Activated gamma-delta T cell treated with Interleukin-2 at 50 U/mL for 16 hours (primary cell): ENCODE data around the gene TRAF6.
A peak's percentile ranks its signal among the peaks of the same experiment; 100 is the strongest.
"Not testable (repeated sequence)": the region's sequence is repeated elsewhere in the genome, so short reads cannot be mapped to it uniquely, and the experiment has no call there.

ENCODE experiments used
- DNase-seq: peaks from one replicate; pipeline ENCODE4 v3.0.0-alpha.2; 2020

The TRAF6 gene, protein sequence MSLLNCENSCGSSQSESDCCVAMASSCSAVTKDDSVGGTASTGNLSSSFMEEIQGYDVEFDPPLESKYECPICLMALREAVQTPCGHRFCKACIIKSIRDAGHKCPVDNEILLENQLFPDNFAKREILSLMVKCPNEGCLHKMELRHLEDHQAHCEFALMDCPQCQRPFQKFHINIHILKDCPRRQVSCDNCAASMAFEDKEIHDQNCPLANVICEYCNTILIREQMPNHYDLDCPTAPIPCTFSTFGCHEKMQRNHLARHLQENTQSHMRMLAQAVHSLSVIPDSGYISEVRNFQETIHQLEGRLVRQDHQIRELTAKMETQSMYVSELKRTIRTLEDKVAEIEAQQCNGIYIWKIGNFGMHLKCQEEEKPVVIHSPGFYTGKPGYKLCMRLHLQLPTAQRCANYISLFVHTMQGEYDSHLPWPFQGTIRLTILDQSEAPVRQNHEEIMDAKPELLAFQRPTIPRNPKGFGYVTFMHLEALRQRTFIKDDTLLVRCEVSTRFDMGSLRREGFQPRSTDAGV

DNA sequence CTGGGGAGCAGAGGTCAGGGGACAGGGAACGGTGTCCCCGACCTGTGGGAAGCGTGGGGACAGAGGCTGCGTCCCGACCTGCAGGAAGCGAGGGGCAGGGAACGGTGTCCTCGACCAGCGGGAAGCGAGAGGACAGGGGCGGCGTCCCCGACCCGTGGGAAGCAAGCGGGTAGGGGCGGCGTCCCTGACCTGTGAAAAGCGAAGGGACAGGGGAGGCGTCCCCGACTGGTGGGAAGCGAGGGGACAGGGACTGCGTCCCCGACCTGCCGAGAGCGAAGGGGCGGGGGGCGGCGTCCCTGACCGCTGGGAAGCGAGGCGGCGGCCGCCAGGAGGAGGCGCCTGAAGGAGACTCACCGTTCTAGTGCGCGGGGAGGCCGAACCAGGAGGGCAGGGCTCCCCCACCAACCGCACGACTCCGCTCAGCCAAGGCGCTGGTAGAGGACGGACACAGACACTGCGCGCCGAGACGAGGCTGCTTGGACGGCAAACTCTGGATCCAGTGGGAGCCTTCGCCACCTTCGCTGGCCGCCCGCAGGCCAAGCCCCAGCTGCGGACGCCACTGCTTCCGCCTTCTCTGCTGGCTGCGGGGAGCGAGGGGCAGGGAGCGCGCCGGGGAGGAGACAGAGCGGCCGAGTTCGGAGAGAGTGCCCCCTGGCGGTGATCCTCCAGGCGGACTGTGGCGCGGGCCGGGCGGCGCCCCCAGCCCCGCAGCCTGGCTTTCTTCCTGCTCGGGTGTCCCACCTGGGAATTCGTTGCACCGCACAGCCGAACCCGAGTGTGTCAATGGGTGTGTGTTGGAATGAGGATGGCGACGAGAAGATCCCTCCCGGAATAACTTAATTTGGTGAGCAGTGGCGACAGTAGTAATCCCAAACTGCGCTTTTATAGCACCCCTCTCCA, at the start of gene TRAF6:
TRAF6 (minus strand) TSS at position 579 of the 900 bp plus-strand sequence. CDS start 8,757 bp downstream, outside the sequence.
- peak; percentile 90 for DNase-seq

DNA sequence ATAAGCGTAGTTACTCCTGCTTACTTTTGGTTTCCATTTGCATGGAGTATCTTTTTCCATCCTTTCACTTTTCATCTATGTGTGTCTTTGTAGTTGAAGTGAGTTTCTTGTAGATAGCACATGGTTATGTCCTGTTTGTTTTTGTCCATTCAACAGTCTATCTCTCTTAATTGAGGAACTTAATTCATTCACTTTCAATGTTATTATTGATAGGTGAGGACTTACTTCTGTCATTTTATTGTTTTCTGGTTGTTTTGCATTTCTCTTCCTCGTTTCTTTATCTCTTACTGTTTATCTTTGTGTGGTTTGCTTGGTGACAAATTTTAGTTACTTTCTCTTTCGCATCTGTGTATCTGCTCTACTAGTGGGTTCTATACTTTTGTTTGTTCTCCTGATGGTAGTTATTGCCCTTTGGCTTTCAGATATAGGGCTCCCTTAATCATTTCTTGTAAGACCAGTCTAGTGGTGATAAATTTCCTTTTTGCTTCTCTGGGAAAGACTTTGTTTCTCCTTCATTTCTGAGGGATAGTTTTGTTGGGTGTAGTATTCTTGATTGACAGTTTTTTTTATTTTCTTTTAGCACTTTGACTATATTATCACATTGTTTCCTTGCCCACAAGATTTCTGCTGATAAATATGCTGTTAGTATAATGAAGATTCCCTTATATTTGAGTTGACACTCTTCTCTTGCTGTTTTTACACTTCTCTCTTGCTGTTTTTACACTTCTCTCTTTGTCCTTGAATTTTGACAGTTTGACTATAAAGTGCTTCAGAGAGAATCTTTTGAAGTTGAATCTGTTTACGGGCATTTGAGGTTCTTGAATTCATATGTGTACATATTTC, 48.7 kb upstream of the TRAF6 start:
- no peak for DNase-seq

DNA sequence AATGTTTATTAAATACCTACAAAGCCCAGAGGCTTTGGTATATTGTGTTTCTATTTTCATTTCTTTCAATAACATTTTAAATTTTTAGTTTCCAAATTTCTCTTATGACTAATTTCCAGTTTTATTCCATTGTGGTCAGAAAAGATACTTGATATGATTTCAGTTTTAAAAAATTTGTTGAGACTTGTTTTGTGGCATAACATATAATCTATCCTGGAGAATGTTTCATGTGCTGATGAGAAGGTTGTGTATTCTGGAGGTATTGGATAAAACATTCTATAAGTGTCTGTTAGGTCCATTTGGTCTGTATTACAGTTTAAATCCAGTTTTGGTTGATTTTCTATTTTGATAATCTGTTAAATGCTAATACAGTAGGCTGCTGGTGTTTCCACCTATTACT, 47.9 kb upstream of the TRAF6 start:
- no peak for DNase-seq

DNA sequence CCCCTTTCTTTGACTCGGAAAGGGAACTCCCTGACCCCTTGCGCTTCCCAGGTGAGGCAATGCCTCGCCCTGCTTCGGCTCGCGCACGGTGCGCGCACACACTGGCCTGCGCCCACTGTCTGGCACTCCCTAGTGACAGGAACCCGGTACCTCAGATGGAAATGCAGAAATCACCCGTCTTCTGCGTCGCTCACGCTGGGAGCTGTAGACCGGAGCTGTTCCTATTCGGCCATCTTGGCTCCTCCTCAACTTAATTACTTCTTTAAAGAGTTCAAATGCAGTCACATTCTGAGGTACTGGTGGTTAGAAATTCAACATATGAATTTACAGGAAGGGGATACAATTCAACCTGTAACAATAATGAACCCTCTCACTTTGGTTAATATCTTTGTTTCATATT, 47.3 kb upstream of the TRAF6 start:
- DNase-seq = not testable (repeated sequence)

DNA sequence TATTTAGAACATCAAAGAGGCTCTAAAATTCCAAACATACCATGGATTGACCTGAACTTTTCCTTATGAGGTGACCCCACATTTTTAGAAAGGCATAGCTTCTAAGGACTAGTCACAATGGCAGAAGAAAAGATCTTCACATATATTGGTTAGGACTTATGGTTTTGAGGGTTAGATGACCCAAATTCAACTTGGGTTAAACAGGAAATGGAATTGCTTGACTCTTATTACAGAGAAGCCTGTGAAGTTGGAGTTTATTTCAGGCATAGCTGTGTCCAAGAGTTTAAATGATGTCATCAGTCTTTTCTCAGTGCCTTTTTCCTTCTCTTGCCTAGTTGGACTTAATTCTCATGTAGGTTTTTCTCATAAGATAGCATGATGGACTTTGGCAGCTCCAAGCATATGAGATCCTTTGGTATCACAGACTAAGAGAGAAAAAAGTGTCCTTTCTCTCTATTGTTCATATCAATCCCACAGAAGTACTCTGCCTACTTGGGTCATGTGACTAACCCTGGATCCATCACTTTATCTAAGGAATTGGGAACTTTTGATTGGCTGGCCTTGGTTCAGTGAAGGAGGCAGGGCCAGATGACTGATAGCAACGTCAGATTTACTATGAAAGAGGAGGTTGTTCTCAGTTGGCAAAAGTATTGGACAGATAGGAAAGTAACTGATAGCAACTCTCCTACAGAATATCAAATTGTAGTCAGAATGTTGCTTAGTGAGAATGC, 40.5 kb upstream of the TRAF6 start:
- DNase-seq = no peak

DNA sequence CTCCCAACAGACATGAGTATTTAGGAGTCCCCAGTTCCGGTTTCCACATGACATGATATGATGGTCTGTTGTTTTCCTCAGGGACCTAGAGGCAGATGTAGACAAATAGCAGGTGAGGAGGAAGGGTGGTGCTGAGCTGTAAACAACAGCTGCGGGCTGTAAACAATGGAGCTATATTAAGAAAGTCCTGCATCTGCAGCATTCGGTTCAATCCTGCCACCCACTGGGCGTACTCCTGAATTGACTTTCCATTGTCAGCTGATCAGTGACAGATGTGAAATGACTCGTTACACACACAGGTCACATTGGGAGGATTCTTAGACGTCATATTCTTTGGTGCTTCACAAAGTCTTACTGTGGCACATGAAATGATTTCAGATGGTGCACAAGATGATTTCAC, 30.9 kb upstream of the TRAF6 start:
- no peak for DNase-seq

DNA sequence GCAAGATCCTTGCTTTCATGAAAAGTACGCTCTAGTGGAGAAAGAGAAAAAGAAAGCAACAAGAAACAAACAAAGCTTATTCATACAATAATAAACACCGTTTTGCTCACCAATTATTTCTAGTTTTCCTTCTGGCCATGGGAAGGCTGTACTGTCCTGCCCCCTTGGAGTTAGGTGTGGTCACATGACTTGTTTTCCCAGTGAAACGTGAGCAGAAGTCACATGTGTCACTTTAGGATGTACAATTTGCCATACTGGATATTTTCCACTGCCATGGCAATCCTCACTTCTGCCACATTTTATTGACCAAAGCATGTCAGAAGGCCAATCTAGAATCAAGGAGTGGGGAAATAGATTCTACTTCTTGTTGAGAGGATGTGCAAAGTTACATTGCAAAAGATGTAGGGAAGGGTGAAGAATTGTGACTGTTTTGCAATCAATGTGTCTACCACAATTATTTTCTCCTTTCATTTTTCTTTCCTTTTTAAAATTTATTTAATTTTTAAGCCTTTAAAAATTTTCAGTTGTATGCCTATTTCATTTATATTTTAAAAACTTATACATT, 24.3 kb upstream of the TRAF6 start:
- no peak for DNase-seq

DNA sequence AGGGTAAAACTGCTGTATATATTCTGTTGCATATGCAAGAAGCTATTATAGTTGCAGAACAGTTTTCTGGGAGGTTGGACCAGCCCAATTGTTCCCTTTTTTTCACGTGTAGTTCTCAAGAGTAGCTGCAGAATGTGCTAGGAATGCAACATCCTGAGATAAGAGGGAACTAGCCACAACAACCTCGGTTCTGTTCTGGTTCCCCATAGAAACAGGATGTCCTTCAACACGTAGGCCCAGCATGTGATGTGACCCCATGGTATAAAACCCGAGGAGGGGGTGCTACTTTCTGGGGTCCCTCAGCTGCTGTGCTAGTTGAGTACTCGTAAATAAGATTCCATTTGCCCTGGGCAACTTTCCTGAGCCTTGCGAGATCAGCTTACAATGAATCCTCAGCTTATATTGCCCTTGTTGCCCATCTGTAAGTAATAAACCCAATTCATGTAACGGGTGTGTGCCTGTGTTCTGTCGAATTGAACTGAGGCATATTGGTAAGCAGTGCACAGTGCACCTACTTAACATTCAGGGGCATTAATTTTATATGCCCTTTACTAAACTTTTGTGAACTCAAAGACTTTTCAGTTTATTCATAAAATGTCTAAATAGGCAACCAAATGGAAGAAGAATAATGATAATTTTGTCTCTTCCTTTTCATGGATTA, 23.0 kb upstream of the TRAF6 start:
- DNase-seq = no peak

DNA sequence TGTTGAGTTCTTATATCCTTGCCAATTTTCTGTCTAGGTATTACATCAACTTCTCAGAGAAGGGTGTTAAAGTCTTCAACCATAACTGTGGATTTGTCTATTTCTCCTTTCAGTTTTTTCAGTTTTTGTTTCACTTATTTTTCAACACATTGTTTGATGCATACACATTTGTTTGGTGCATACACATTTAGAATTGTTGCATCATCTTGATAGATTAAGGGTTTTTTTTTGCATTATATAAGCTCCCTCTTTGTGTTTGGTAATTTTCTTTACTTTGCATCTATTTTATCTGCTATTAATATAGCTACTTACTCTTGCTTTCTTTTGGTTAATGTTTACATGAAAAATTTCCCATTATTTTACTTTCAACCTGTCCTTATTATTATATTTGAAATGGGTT, 20.8 kb upstream of the TRAF6 start:
- no peak for DNase-seq

DNA sequence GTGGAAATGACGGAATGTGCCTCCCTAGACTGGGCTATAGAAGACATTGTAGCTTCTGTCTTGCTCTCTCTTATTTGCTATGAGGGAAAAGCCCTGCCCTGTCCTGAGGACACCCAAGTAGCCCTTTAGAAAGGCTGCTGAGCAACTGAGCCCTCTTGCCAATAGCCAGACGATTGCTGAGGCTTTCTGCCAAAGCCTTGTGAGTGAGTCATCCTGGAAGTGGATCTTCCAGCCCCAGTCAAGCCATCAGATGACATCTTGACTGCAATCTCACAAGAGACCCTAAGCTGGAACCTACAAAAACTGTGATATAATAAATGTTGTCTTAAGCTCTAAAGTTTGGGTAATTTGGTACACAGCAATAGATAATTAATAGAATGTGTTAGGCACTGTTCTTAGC, 3.9 kb upstream of the TRAF6 start:
- no peak for DNase-seq

DNA sequence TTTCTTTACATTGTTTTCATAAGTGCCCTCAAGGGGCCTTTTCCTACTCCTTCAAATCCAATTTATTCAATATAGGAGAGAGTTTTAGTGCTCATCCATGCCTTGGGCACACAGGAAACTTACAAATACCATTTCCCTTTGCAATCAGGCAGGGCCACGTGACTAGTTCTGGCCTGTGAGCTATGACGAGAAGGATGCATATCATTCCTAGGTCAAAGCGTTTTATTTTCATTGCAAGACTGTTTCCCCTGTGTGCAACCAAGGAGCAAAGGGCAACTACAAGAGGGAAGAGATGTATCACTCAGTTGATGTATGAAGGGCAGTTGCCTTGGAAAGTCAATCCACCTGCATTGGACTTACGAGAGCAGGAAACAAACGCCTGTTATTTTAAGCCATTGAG, 1.9 kb upstream of the TRAF6 start:
- no peak for DNase-seq

DNA sequence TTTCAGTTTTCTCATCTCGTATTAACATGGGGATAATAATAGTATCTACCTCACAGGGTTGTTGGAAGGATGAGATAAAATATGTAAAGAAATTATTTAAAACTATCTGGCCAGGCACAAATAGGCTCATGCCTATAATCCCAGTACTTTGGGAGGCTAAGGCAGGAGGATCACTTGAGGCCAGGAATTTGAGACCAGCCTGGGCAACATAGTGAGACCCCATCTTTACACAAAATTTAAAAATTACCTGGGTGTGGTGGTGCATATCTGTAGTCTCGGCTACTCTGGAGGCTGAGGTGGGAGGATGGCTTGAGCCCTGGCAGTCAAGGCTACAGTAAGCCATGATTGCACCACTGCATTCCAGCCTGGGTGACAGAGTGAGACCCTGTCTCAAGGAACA, 990 bp upstream of the TRAF6 start:
- not testable (repeated sequence) for DNase-seq

DNA sequence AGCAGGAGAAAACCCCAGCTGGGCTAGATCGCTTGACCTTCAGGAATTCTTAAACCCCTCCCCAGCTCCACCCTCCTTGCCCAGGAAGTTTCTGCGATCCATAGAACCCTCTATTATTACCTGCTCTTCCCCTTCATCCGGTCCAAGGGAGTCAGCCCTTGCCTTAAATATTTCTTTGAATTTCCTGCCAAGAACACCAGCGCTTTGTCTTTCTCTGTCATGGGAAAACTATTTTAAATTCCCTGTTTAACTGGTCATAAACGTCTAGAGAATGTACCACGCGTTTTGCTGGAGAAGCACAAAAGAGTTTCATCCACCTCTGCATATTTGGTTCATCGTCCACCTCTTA, 496 bp upstream of the TRAF6 start:
- no peak for DNase-seq

DNA sequence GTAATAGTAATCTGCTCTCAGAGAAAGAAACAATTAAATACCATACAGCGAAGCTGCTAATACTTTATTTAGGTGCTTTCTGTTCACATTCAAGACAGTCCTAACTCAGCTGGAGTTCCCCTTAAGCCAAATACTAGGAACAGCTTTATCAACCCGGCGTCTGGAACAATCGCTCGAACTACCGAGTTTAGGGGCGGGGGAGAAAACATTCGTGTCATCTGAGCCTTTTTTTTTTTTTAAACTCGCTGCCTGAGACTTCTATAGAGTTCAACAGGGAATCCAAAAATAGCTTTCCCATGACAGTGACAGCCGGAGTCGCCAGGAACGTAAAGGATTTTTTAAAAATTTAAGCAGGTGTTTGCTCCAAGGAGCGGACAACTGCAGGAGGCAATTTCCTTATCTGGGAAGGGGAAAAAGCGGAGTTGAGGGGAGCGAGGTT, 852 bp downstream of the TRAF6 start:
- no peak for DNase-seq

DNA sequence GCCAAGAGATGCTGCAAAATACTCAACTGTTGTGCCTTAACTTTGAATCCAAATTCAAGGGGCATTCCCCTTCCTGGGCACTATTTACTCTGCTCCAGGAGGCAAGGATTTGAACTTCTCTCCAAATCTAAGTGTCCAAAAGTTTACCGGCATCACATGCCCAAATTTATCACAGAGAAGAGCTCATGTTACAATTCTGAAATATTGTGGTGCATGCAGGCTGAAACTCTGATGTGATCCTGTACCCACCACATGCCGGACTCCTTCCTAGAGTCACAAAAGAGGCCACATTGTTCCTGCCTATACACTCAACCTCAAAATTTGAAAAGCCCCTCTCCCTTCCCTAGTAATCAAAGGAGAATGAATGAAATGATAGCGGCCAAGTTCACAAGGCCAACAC, 1.3 kb downstream of the TRAF6 start:
- no peak for DNase-seq

DNA sequence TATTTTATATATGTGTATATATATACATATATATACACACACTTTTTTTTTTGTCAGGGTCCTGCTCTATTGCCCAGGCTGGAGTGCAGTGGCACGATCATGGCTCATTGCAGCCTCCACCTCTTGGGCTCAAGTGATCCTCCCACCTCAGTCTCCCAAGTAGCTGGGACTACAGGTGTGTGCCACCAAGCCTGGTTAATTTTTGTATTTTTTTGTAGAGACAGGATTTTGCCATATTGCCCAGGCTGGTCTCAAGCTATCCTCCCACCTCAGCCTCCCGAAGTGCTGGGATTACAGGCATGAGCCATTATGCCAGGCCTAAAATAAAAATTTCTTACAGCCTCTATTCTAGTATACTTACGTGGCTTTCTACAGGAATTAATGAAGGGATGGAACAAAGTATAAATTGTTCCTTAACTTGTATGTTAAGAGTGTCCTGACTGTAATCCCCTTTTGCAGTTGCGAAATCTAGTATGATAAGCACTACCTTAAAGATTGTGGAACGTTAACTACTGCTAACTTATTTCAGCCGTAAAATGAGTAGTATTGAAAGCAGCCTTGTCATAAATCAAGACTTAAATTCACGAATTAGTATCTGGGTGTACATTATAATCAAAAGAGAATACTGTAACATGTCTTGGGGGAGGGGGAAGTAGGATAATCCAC, 2.1 kb downstream of the TRAF6 start:
- DNase-seq = no peak

DNA sequence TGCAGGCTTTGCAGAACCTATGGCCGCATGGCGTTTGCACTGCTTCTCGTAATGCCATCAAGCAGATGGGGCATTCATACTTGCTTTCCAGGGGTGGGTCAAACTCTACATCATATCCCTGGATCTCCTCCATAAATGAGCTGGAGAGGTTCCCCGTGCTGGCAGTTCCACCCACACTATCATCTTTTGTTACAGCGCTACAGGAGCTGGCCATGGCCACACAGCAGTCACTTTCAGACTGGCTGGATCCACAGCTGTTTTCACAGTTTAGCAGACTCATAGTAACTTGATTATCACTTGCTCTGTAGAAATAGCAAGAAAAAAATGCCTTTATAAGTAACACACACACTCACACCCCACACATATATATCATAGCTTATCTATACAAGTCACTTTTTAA, 8.8 kb downstream of the TRAF6 start:
- no peak for DNase-seq

DNA sequence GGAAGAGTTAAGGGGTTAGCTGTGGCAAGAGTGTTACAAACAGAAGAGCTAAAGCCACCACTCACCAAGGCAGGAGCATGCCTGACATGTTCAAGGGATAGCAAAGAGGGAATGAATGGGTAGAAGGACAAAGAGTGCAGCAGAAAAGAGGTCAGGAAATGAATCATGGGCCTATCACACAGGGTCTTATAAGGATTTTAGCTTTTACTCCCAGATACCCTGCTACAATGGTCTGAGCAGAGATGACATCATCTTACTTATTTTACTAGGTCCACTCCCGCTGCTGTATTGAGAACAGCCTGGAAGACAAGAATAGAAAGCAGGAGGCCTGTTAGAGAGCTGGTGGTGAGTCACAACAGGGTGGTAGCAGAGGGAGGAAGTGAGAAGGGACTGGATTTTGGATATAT, 9.8 kb downstream of the TRAF6 start:
- DNase-seq = no peak

DNA sequence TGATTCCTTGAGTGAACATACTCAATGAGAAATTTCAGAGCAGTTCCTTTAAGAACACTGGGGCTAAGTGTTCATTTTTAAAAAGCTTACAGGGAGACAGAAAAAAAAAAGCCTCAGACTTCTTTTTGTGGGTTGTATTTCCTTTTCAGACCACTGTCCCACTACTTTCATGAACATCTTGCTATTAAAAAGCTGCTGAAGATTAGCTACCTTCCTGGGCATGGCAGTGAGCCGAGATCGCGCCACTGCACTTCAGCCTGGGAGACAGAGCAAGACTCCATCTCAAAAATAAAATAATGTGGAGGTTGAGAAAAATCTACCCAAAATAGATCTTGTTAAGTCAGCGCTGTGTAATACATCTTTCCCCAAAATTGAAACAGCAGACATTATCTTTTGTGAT, 10.8 kb downstream of the TRAF6 start:
- DNase-seq = no peak

DNA sequence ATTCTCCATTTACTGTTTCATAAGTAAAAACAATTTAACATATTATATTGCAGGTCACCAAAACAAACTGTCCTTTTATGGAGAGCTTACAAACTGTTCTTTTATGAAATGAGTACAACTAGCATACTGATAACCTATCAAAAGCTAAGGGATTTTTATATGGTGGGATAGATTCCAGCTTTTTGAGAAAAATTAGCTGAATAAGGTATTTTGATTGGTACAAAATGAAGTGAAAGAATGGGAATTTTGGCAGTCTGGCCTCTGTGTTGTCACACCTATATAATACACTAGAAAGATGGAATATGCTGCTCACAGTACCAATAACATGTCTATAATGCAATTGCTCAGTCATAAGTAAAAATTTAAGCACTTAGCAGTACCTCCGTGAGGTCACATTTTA, 11.4 kb downstream of the TRAF6 start:
- DNase-seq = no peak

DNA sequence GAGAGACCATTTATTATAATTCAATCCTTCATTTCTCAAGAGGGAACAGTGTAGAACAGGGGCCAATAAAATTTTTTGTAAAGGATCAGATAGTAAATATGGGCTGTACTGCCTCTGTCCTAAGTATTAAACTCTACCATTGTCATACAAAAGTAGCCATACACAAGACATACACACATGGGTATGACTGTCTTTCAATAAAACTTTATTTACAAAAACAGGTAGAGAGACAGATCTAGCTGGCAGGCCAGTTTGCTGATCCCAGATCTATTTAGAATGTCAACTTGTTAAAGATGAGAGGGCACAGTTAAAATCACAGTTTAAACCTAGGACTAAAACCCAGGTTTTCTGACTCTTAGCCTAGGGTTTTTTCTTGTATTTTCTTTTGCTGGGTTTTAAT, 16.7 kb downstream of the TRAF6 start:
- DNase-seq = no peak
